Measurements from ENCODE around the gene FCRL1. TPM values are rescaled to one million over a fixed set of nuclear protein-coding genes. Genes with fewer than 3 reads are reported as not detected.

FCRL1 gene
- total RNA-seq, 5 donors from 2014 or later (not counting 1 experiment from before 2014, with no cell fraction given): 2.4 to 11.9 (median 4.9) TPM

DNA sequence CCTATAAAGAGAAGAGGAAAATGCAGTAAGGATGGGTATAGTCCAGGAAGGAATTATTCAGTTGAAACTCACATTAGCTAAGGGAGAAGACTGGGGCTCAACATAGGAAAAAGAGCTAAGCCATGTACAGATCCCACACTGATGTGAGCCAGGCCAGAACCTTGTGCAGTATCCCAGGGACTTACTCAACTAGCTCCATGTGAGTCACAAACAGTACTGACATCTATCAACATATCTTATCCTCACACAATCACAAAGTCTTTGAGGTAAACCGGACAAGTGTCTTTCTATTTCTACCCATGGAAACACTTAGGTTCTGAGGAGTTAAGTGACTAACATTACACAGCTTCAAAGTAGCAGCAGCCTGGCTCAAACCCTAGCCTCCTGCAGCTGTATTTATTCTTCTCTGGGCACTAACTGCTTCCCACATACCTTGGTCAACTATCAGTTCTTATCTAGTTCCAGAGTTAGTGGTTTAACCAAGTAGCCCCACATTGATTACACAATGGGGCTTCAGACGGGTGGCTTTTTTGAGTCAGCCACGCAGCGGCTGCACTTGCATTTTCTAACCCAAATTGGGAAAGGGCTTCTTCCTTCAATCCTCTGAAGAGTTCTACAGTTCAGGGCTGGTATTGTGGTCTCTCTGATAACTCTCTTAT is 12.2 kb upstream of the FCRL1 start:
- H3K9me3 ChIP-seq: no peaks in the 10 kb centered on the region
- CTCF ChIA-PET: no interaction called here
- Mint-ChIP-seq H3K27me3 (peaks cover 4 to 7% of the 10 kb centered on the region in 2 donors), H3K27ac (no peak overlapping the region), H3K36me3 (no peaks in the 10 kb centered on the region), H3K4me3 (no peak overlapping the region), H3K4me1 (peaks cover 0 to 2% (median 0%) of the 10 kb centered on the region in 3 donors), H3K9me3 (peaks cover 0 to 3% (median 0%) of the 10 kb centered on the region in 3 donors)
- DNase-seq: no peak
- H3K27ac ChIP-seq (ENCODE audit: low read length): no peak overlapping the region
- no peak for ATAC-seq (replicated peaks in 1 of 4)
- no peaks in the 10 kb centered on the region for H3K4me1 ChIP-seq (ENCODE audit: control insufficient read depth in 1 of 2, extremely low read depth in 1 of 2, insufficient read depth in 2 of 2, low read length in 2 of 2)
- 67% methylated on average over 1 of the region's 4 CpGs for WGBS (ENCODE audit: insufficient coverage)
- POLR2A ChIA-PET: no interaction called here
- no peaks in the 10 kb centered on the region for H3K36me3 ChIP-seq (ENCODE audit: control insufficient read depth in 2 of 2, extremely low read depth in 1 of 2, insufficient read depth in 1 of 2, low read length in 1 of 2)
- peaks cover 0 to 9% of the 10 kb centered on the region in 2 experiments for H3K27me3 ChIP-seq (replicated peaks in 1 of 2; ENCODE audit: control insufficient read depth in 2 of 2, extremely low read depth in 1 of 2, insufficient read depth in 2 of 2, low read length in 1 of 2)
- no peak overlapping the region for H3K4me3 ChIP-seq (ENCODE audit: control insufficient read depth in 1 of 2, extremely low read depth in 1 of 2, low read length in 1 of 2)

DNA sequence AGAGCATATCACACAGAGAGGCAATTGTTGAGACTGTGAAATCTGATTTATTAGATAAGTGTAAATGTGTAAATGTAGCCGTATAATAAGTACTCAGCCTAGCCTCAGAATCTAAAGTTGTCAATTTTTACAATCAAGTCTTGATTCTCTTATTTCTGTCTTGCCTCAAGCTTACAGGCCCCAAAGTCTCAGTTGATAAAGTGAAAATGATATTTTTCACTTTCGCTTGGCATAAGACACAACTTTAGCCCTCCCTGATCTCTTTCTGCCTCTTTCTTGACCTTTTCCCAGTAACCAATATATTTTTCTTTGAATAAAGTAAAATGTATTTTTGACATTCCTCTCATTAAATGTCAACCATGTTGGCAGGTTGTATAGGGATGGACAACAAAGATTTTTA is 11.0 kb upstream of the FCRL1 start:
- Histone ChIP-seq H3K27me3 (replicated peaks in 1 of 2; ENCODE audit: control insufficient read depth in 2 of 2, extremely low read depth in 1 of 2, insufficient read depth in 2 of 2, low read length in 1 of 2) (peaks cover 0 to 7% of the 10 kb centered on the region in 2 experiments), H3K36me3 (ENCODE audit: control insufficient read depth in 2 of 2, extremely low read depth in 1 of 2, insufficient read depth in 1 of 2, low read length in 1 of 2) (no peaks in the 10 kb centered on the region), H3K4me3 (ENCODE audit: control insufficient read depth in 1 of 2, extremely low read depth in 1 of 2, low read length in 1 of 2) (no peak overlapping the region), H3K4me1 (ENCODE audit: control insufficient read depth in 1 of 2, extremely low read depth in 1 of 2, insufficient read depth in 2 of 2, low read length in 2 of 2) (no peaks in the 10 kb centered on the region), H3K27ac (ENCODE audit: low read length) (no peak overlapping the region), H3K9me3 (no peaks in the 10 kb centered on the region)
- DNase-seq: no peak
- no CpG with 5 or more reads among the region's 2 CpGs for WGBS (ENCODE audit: insufficient coverage)
- ChIA-PET CTCF (no interaction called here), POLR2A (no interaction called here)
- H3K27me3 Mint-ChIP-seq: peaks cover 1 to 7% of the 10 kb centered on the region in 2 donors
- peaks cover 0 to 2% (median 0%) of the 10 kb centered on the region in 3 donors for H3K4me1 Mint-ChIP-seq
- no peak overlapping the region for H3K27ac Mint-ChIP-seq
- no peak for ATAC-seq (replicated peaks in 1 of 4)
- no peaks in the 10 kb centered on the region for H3K36me3 Mint-ChIP-seq
- H3K9me3 Mint-ChIP-seq: peaks cover 0 to 3% (median 0%) of the 10 kb centered on the region in 3 donors
- no peak overlapping the region for H3K4me3 Mint-ChIP-seq

DNA sequence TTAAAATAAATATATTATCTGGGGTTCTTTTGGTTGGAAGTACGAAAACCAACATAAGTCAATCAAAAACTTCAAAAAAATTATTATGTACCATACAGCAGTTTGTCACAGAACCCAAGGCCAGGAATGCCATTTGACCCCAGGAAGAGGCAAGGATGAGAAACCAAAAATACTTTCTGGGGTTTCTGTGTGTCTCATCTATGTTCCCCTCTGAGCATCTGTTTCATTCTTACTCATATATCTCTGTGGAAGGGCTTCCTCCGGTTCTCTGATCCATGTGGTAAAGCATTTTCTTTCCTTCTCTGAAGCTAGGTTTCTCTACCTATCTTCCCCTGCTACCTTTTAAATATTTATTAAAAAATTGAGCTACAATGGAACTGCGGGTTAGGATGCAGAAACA is 9.8 kb upstream of the FCRL1 start:
- H3K4me1 Mint-ChIP-seq: peaks cover 0 to 2% (median 0%) of the 10 kb centered on the region in 3 donors
- no peaks in the 10 kb centered on the region for H3K36me3 ChIP-seq (ENCODE audit: control insufficient read depth in 2 of 2, extremely low read depth in 1 of 2, insufficient read depth in 1 of 2, low read length in 1 of 2)
- no peaks in the 10 kb centered on the region for H3K9me3 ChIP-seq
- ATAC-seq (replicated peaks in 1 of 4): no peak
- H3K27me3 ChIP-seq (replicated peaks in 1 of 2; ENCODE audit: control insufficient read depth in 2 of 2, extremely low read depth in 1 of 2, insufficient read depth in 2 of 2, low read length in 1 of 2): peaks cover 0 to 3% of the 10 kb centered on the region in 2 experiments
- H3K27me3 Mint-ChIP-seq: peaks cover 3 to 7% of the 10 kb centered on the region in 2 donors
- no peak overlapping the region for H3K27ac ChIP-seq (ENCODE audit: low read length)
- peaks cover 0 to 3% (median 0%) of the 10 kb centered on the region in 3 donors for H3K9me3 Mint-ChIP-seq
- no peak overlapping the region for H3K4me3 ChIP-seq (ENCODE audit: control insufficient read depth in 1 of 2, extremely low read depth in 1 of 2, low read length in 1 of 2)
- no peaks in the 10 kb centered on the region for H3K36me3 Mint-ChIP-seq
- no peak for DNase-seq
- 100% methylated on average over 1 of the region's 3 CpGs for WGBS (ENCODE audit: insufficient coverage)
- no peak overlapping the region for H3K27ac Mint-ChIP-seq
- H3K4me1 ChIP-seq (ENCODE audit: control insufficient read depth in 1 of 2, extremely low read depth in 1 of 2, insufficient read depth in 2 of 2, low read length in 2 of 2): no peaks in the 10 kb centered on the region
- ChIA-PET POLR2A (no interaction called here), CTCF (no interaction called here)
- no peak overlapping the region for H3K4me3 Mint-ChIP-seq

DNA sequence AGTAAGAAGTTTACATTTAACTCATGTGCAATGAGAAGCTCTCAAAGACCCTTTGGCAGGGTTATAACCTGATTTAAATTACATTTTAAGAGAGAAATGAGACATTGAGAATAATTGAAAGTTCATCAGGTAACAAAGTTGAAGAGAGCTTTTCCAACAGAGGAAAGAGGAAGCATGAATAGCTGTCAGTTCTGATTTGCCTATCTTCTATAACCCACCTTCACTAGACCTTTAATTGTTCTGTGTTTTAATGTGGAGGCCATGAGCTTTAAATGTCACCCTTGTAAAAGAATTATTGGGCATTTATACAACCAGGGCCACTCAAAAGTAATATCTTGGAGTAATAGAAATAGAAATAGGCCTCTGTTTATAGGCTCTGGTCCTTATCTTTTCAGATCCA is 9.3 kb upstream of the FCRL1 start:
- H3K36me3 Mint-ChIP-seq: no peaks in the 10 kb centered on the region
- Histone ChIP-seq H3K36me3 (ENCODE audit: control insufficient read depth in 2 of 2, extremely low read depth in 1 of 2, insufficient read depth in 1 of 2, low read length in 1 of 2) (no peaks in the 10 kb centered on the region), H3K27ac (ENCODE audit: low read length) (no peak overlapping the region), H3K27me3 (replicated peaks in 1 of 2; ENCODE audit: control insufficient read depth in 2 of 2, extremely low read depth in 1 of 2, insufficient read depth in 2 of 2, low read length in 1 of 2) (no peaks in the 10 kb centered on the region), H3K4me1 (ENCODE audit: control insufficient read depth in 1 of 2, extremely low read depth in 1 of 2, insufficient read depth in 2 of 2, low read length in 2 of 2) (no peaks in the 10 kb centered on the region), H3K9me3 (no peaks in the 10 kb centered on the region), H3K4me3 (ENCODE audit: control insufficient read depth in 1 of 2, extremely low read depth in 1 of 2, low read length in 1 of 2) (no peak overlapping the region)
- H3K27me3 Mint-ChIP-seq: peaks cover 3 to 11% of the 10 kb centered on the region in 2 donors
- no peak overlapping the region for H3K27ac Mint-ChIP-seq
- no peak overlapping the region for H3K4me3 Mint-ChIP-seq
- no peak for DNase-seq
- peaks cover 0 to 3% (median 0%) of the 10 kb centered on the region in 3 donors for H3K9me3 Mint-ChIP-seq
- ChIA-PET CTCF (no interaction called here), POLR2A (no interaction called here)
- peaks cover 0 to 2% (median 0%) of the 10 kb centered on the region in 3 donors for H3K4me1 Mint-ChIP-seq
- no peak for ATAC-seq (replicated peaks in 1 of 4)

DNA sequence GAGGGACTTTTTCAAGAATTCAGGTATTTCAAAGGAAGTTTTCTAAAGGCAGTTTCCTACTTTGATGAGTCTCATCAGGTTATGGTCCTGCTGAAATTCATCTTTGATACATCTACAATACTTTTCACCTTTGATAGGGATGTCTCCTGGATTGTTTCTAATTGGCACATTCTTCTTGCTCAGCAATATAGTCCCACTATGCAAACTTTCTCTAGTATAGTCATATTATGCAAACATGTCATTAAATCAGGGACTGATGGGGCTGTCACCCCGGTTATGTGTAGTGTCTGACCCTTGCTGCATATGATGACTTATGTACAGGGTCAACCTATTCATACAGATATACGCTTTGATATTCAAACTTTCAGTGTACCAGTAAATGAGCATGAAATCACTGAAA is 379 bp upstream of the FCRL1 start:
- Histone ChIP-seq H3K4me1 (ENCODE audit: control insufficient read depth in 1 of 2, extremely low read depth in 1 of 2, insufficient read depth in 2 of 2, low read length in 2 of 2) (no peaks in the 10 kb centered on the region), H3K4me3 (ENCODE audit: control insufficient read depth in 1 of 2, extremely low read depth in 1 of 2, low read length in 1 of 2) (no peak overlapping the region), H3K27me3 (replicated peaks in 1 of 2; ENCODE audit: control insufficient read depth in 2 of 2, extremely low read depth in 1 of 2, insufficient read depth in 2 of 2, low read length in 1 of 2) (peaks cover 0 to 2% of the 10 kb centered on the region in 2 experiments), H3K9me3 (no peaks in the 10 kb centered on the region), H3K27ac (ENCODE audit: low read length) (no peak overlapping the region), H3K36me3 (ENCODE audit: control insufficient read depth in 2 of 2, extremely low read depth in 1 of 2, insufficient read depth in 1 of 2, low read length in 1 of 2) (no peaks in the 10 kb centered on the region)
- peaks cover 6 to 12% of the 10 kb centered on the region in 2 donors for H3K27me3 Mint-ChIP-seq
- no peaks in the 10 kb centered on the region for H3K36me3 Mint-ChIP-seq
- WGBS (ENCODE audit: insufficient coverage): no CpG with 5 or more reads among the region's 2 CpGs
- ChIA-PET CTCF (no interaction called here), POLR2A (no interaction called here)
- no peaks in the 10 kb centered on the region for H3K9me3 Mint-ChIP-seq
- H3K4me1 Mint-ChIP-seq: peaks cover 0 to 3% (median 2%) of the 10 kb centered on the region in 3 donors
- ATAC-seq (replicated peaks in 1 of 4): no peak
- DNase-seq: no peak
- H3K27ac Mint-ChIP-seq: no peak overlapping the region
- no peak overlapping the region for H3K4me3 Mint-ChIP-seq

DNA sequence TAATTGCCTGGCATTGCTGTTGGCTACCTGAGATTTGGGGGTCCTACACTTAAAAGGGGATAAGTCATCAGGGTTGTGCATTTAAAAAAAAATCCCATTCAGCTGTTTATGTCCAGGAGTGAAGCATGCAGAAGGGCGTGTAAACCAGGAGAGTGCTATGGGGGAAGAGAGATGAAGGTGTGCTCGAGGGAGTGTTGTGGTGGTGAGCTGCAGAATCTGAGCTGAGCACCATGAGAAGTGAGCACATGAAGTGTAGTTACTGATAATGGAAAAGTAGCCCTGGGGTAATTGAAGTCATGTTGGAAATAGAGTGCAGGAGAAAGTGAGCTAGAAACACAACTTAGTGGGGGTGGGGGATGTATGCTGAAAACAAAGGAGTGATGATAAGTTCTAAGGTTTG is 705 bp downstream of the FCRL1 start:
- POLR2A ChIA-PET: no interaction called here
- H3K9me3 ChIP-seq: peaks cover under 1% of the 10 kb centered on the region

More for the DNA sequence above, 705 bp downstream of the FCRL1 start:
- ATAC-seq (replicated peaks in 1 of 4): no peak
- Histone ChIP-seq H3K4me1 (ENCODE audit: control insufficient read depth in 1 of 2, extremely low read depth in 1 of 2, insufficient read depth in 2 of 2, low read length in 2 of 2) (no peaks in the 10 kb centered on the region), H3K27ac (ENCODE audit: low read length) (no peak overlapping the region), H3K36me3 (ENCODE audit: control insufficient read depth in 2 of 2, extremely low read depth in 1 of 2, insufficient read depth in 1 of 2, low read length in 1 of 2) (no peaks in the 10 kb centered on the region), H3K4me3 (ENCODE audit: control insufficient read depth in 1 of 2, extremely low read depth in 1 of 2, low read length in 1 of 2) (no peak overlapping the region), H3K27me3 (replicated peaks in 1 of 2; ENCODE audit: control insufficient read depth in 2 of 2, extremely low read depth in 1 of 2, insufficient read depth in 2 of 2, low read length in 1 of 2) (peaks cover 0 to 2% of the 10 kb centered on the region in 2 experiments)
- peaks cover 5 to 8% of the 10 kb centered on the region in 2 donors for H3K27me3 Mint-ChIP-seq
- no peaks in the 10 kb centered on the region for H3K36me3 Mint-ChIP-seq
- H3K4me1 Mint-ChIP-seq: peaks cover 0 to 3% (median 2%) of the 10 kb centered on the region in 3 donors
- 73% methylated on average over 2 of the region's 2 CpGs for WGBS (ENCODE audit: insufficient coverage)
- H3K9me3 Mint-ChIP-seq: peaks cover 0 to 3% (median 2%) of the 10 kb centered on the region in 3 donors
- H3K4me3 Mint-ChIP-seq: no peak overlapping the region
- H3K27ac Mint-ChIP-seq: no peak overlapping the region
- DNase-seq: no peak
- CTCF ChIA-PET: no interaction called here
